B cell (primary cell): ENCODE measurements around the gene GRAMD2A.

ENCODE experiments used
- CTCF ChIP-seq: fragments of 200-600 bp; IDR thresholded peaks from one replicate; pipeline ENCODE4 v1.8.0; 2022; ENCODE audit warnings: antibody characterized with exemption, mild to moderate bottlenecking
- EZH2 ChIP-seq: IDR thresholded peaks from 2 replicates; pipeline ENCODE4 v1.6.1; 2012; ENCODE audit warnings: borderline replicate concordance, low read depth, mild to moderate bottlenecking, moderate library complexity, low read length; ENCODE audit not compliant: insufficient read depth, poor library complexity, severe bottlenecking

GRCh38 chr15:72182244-72182643, 15.3 kb downstream of the GRAMD2A start:
- no peak for TF ChIP-seq CTCF
- TF ChIP-seq EZH2: no peak
